Smooth muscle cell (in vitro differentiated cells): ENCODE data around the gene TMEM11. TPM values are rescaled to one million over a fixed set of nuclear protein-coding genes. Genes with fewer than 3 reads are reported as not detected.

Source experiments
- DNase-seq: peaks from one replicate; lab custom pipeline; 2025; ENCODE audit not compliant: unreplicated experiment; lab: John Stamatoyannopoulos, UW
- H2AFZ ChIP-seq: fragments of 200-600 bp; sonication (generic); 2 replicates; pipeline ENCODE4 v1.6.0; 2016; ENCODE audit warnings: antibody characterized with exemption, low read depth, mild to moderate bottlenecking
- H3F3A ChIP-seq: fragments of 200-600 bp; sonication (generic); 2 replicates; pipeline ENCODE4 v1.6.0; 2017; ENCODE audit warnings: antibody characterized with exemption, low read depth
- H3K27ac ChIP-seq: fragments of 200-600 bp; sonication (generic); 2 replicates; pipeline ENCODE4 v1.5.1; 2016; ENCODE audit warnings: low read depth, mild to moderate bottlenecking
- H3K27me3 ChIP-seq: fragments of 200-600 bp; sonication (generic); 2 replicates; pipeline ENCODE4 v1.6.1; 2016; ENCODE audit warnings: low read depth, mild to moderate bottlenecking
- H3K36me3 ChIP-seq: fragments of 200-600 bp; sonication (generic); 2 replicates; pipeline ENCODE4 v1.5.1; 2016; ENCODE audit warnings: low read depth
- H3K4me1 ChIP-seq: fragments of 200-600 bp; sonication (generic); 2 replicates; pipeline ENCODE4 v1.5.1; 2016; ENCODE audit warnings: low read depth
- H3K4me2 ChIP-seq: fragments of 200-600 bp; sonication (generic); 2 replicates; pipeline ENCODE4 v1.6.0; 2016; ENCODE audit warnings: mild to moderate bottlenecking
- H3K4me3 ChIP-seq: fragments of 200-600 bp; sonication (generic); 2 replicates; pipeline ENCODE4 v1.5.1; 2016; ENCODE audit warnings: mild to moderate bottlenecking
- H3K79me2 ChIP-seq: fragments of 200-600 bp; sonication (generic); 2 replicates; pipeline ENCODE4 v1.6.0; 2016; ENCODE audit warnings: low read depth, mild to moderate bottlenecking
- H3K9ac ChIP-seq: fragments of 200-600 bp; sonication (generic); 2 replicates; pipeline ENCODE4 v1.6.0; 2016; ENCODE audit warnings: low read depth
- H3K9me3 ChIP-seq: fragments of 200-600 bp; sonication (generic); replicated peaks from 2 replicates; pipeline ENCODE4 v1.5.1; 2016; ENCODE audit warnings: low read depth
- H4K20me1 ChIP-seq: fragments of 200-600 bp; sonication (generic); 2 replicates; pipeline ENCODE4 v1.6.0; 2016; ENCODE audit warnings: low read depth
- CTCF ChIP-seq: fragments of 200-600 bp; sonication (generic); IDR thresholded peaks from 2 replicates; pipeline ENCODE4 v1.5.1; 2017; ENCODE audit warnings: borderline replicate concordance, mild to moderate bottlenecking, antibody characterized with exemption; ENCODE audit not compliant: insufficient read depth, poor library complexity, severe bottlenecking
- WGBS: methylation state at CpG from one replicate; pipeline ENCODE4 v1.1.7; 2016; ENCODE audit warnings: low lambda C conversion rate; 5-methylcytosine and 5-hydroxymethylcytosine counted together
- polyA plus RNA-seq: library from polyadenylated mRNA; unstranded; fragments of >200 nt; fragmentation: Nextera tagmentation; extraction: Ambion mirVana; gene quantifications from 2 replicates; pipeline ENCODE4 v1.2.1, GENCODE V29; 2016
- total RNA-seq: library from RNA; depleted of rRNA; stranded (reverse); fragments of >200 nt; gene quantifications from 2 replicates; pipeline ENCODE4 v1.2.3, GENCODE V29; 2014

TMEM11 gene
- total and polyA plus RNA-seq, 2 experiments from 2014 or later, result 24.0 to 80.3 TPM

GRCh38 chr17:21211825-21212479 is 2.0 kb downstream of the TMEM11 start:
- Histone ChIP-seq H2AFZ (no peak overlapping the region), H3K27ac (no peak overlapping the region)

GRCh38 chr17:21210411-21211076 is 3.4 kb downstream of the TMEM11 start:
- Histone ChIP-seq H3K9me3 (no peaks in the 10 kb centered on the region), H3F3A (no peaks in the 10 kb centered on the region), H3K27ac (no peak overlapping the region), H3K9ac (no peak overlapping the region), H3K4me2 (no peak overlapping the region), H3K4me3 (no peak overlapping the region), H3K79me2 (peaks cover 81% of the 10 kb centered on the region), H4K20me1 (peaks cover 81% of the 10 kb centered on the region), H3K4me1 (peaks cover 22% of the 10 kb centered on the region), H3K36me3 (no peaks in the 10 kb centered on the region), H2AFZ (no peak overlapping the region), H3K27me3 (no peaks in the 10 kb centered on the region)
- 94% methylated on average over 15 of the region's 15 CpGs for WGBS
- no peak for DNase-seq
- no peak for TF ChIP-seq CTCF

More at GRCh38 chr17:21211825-21212479, 2.0 kb downstream of the TMEM11 start:
- Histone ChIP-seq H3K9ac (no peak overlapping the region), H3K4me2 (peak overlapping the region; percentile 93), H3K79me2 (peaks cover 67% of the 10 kb centered on the region), H4K20me1 (peaks cover 66% of the 10 kb centered on the region), H3K4me3 (peak overlapping the region; percentile 91), H3K9me3 (no peaks in the 10 kb centered on the region), H3F3A (no peaks in the 10 kb centered on the region), H3K27me3 (no peaks in the 10 kb centered on the region), H3K36me3 (no peaks in the 10 kb centered on the region), H3K4me1 (peaks cover 22% of the 10 kb centered on the region)
- TF ChIP-seq CTCF, result no peak
- no peak for DNase-seq
- WGBS, result 89% methylated on average over 9 of the region's 9 CpGs

- TF ChIP-seq CTCF, result no peak
- no peak for DNase-seq
- no peak overlapping the region for H3K9ac ChIP-seq
- H3K27ac ChIP-seq, result no peak overlapping the region
- peaks cover 15% of the 10 kb centered on the region for H3K4me1 ChIP-seq
- peaks cover 90% of the 10 kb centered on the region for H3K79me2 ChIP-seq
- H3K4me2 ChIP-seq, result no peak overlapping the region
- 95% methylated on average over 17 of the region's 17 CpGs for WGBS
- H3K4me3 ChIP-seq, result no peak overlapping the region
- H4K20me1 ChIP-seq, result peaks cover 90% of the 10 kb centered on the region
- H3K36me3 ChIP-seq, result no peaks in the 10 kb centered on the region
- no peaks in the 10 kb centered on the region for H3K27me3 ChIP-seq
- H3K9me3 ChIP-seq, result no peaks in the 10 kb centered on the region
- H3F3A ChIP-seq, result no peaks in the 10 kb centered on the region
- H2AFZ ChIP-seq, result no peak overlapping the region
Observed at GRCh38 chr17:21209511-21210175, 4.3 kb downstream of the TMEM11 start.
